ENCODE measurements around the gene ALDH1A1.

ALDH1A1 gene

DNA sequence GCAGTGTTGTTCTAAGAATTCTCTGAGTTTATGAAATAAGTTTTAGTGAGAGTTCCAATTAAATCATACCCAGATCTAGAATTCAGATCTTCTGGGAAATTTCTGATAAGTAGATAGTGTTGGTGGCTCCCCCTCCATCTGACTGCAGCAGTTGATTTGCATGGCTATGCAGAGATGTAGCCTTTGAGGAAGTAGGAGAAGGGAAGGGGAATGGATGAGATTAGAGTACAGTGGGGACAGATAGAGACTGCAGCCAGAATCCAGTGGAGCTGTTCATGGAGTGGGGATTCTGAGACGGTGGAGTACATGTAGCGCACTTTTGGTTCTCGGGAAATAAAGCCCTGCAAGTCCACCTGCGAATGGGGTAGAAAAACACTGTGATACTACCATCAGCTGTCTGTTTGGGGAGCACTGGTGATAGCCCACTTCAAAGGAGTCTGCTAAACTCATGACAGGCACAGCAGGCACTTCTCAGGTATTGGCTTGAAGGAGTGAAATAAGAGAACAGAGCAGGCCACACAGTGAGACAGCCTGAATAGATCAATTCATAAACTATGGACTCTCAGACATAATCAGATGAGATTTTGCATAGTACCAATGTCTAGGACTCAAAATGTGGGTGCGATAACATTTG is 96.8 kb downstream of the ALDH1A1 start:
- DNase-seq (ENCODE audit: low spot score), result no peak

DNA sequence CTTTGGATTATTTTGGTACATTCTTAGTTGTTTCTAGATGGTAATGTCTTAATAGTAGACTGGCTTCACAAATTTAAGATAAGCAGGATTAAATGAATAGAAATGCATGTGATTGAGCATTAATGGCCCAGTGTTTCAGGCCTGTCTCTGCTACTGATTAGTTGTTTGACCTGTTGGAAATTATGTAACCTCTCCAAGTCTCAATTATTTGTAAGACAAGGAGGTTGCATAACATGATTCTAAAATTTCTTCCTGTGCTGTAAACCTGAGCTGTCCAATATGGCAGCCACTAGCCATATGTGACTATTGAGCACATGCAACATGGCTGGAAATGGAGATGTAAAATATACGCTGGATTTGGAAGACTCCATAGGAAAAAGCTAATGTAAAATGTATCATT is 97.5 kb downstream of the ALDH1A1 start:
- DNase-seq (ENCODE audit: low spot score), result no peak
